ENCODE data around the gene PTCH1. TPM values are rescaled to one million over a fixed set of nuclear protein-coding genes. Genes with fewer than 3 reads are reported as not detected.

The PTCH1 gene
- polyA plus RNA-seq, 1 experiment, result 2.8 TPM

DNA sequence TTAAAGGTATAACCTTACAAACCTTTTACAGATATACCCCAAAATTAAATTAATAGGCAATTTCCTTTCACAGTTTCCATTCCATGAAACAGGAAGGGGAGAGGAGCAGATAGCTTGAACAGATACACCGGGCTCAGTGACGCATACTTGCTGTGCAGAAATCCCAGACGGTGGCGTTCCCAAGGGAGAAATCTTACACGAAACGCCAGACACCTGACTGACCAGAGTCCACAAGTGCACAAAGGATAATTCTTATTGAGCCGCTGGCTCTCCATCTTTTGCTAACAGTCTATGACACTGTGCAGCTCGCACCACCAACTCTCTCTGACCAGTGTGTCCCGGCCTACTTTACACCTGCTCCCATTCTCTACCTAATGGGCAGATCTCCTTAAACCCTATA is 37.4 kb downstream of the PTCH1 start:
- H3K36me3 ChIP-seq (ENCODE audit: control insufficient read depth, insufficient read depth, low read length), result peaks cover 12% of the 10 kb centered on the region
- no peak for TF ChIP-seq CTCF (IDR thresholded peaks at IDR 0.05; ENCODE audit: insufficient read depth, low read depth, low read length)
- no peak for DNase-seq (ENCODE audit: low read depth)

GRCh38 chr9:95478335-95478734 is 38.4 kb downstream of the PTCH1 start:
- POLR2A ChIA-PET, result no interaction called here
- H3K27me3 ChIP-seq (ENCODE audit: control insufficient read depth, insufficient read depth, low read length), result no peaks in the 10 kb centered on the region
- DNase-seq (ENCODE audit: low read depth), result no peak
- CTCF ChIA-PET, result no interaction called here
- H3K4me3 ChIP-seq (ENCODE audit: low read depth, low read length), result no peak overlapping the region
- peaks cover 14% of the 10 kb centered on the region for H3K36me3 ChIP-seq (ENCODE audit: control insufficient read depth, insufficient read depth, low read length)
- TF ChIP-seq CTCF (IDR thresholded peaks at IDR 0.05; ENCODE audit: insufficient read depth, low read depth, low read length), result no peak

More for the DNA sequence above, 37.4 kb downstream of the PTCH1 start:
- Histone ChIP-seq H3K27me3 (ENCODE audit: control insufficient read depth, insufficient read depth, low read length) (no peaks in the 10 kb centered on the region), H3K4me3 (ENCODE audit: low read depth, low read length) (no peak overlapping the region)
- ChIA-PET POLR2A (no interaction called here), CTCF (no interaction called here)

- CTCF ChIA-PET, result no interaction called here
- peaks cover 14% of the 10 kb centered on the region for H3K36me3 ChIP-seq (ENCODE audit: control insufficient read depth, insufficient read depth, low read length)
- H3K27me3 ChIP-seq (ENCODE audit: control insufficient read depth, insufficient read depth, low read length), result no peaks in the 10 kb centered on the region
- no peak for TF ChIP-seq CTCF (IDR thresholded peaks at IDR 0.05; ENCODE audit: insufficient read depth, low read depth, low read length)
- no peak for DNase-seq (ENCODE audit: low read depth)
- H3K4me3 ChIP-seq (ENCODE audit: low read depth, low read length), result no peak overlapping the region
- POLR2A ChIA-PET, result no interaction called here
Measured at GRCh38 chr9:95477885-95478284, 38.9 kb downstream of the PTCH1 start.

- TF ChIP-seq CTCF (IDR thresholded peaks at IDR 0.05; ENCODE audit: insufficient read depth, low read depth, low read length), result no peak
- POLR2A ChIA-PET, result no interaction called here
Measured at GRCh38 chr9:95477441-95477840, 39.3 kb downstream of the PTCH1 start.

DNA sequence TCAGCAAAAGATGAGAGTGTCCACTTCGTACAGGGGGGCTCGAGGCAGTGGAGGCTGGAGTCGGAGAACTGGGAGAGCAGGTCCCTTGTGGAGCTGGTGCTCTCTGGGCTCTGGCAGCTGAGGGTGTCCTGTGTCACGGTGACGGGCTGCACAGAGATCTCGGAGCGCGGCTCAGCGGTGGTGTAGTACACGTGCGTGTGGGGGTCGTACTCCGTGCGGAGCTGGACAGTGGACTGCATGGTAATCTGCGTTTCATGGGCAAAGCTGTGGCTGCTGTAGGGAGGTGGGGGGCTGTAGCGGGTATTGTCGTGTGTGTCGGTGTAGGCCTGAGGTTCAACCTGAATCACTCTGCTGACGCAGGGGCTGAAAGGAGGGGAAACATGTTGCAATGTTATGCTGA is 48.0 kb downstream of the PTCH1 start:
- peaks cover 7% of the 10 kb centered on the region; the same call in 1 of the 2 replicates for H3K36me3 ChIP-seq (ENCODE audit: control insufficient read depth, insufficient read depth, low read length)
- POLR2A ChIA-PET, result no interaction called here
- TF ChIP-seq CTCF (IDR thresholded peaks at IDR 0.05; ENCODE audit: insufficient read depth, low read depth, low read length), result no peak

More at GRCh38 chr9:95477441-95477840, 39.3 kb downstream of the PTCH1 start:
- no peaks in the 10 kb centered on the region for H3K27me3 ChIP-seq (ENCODE audit: control insufficient read depth, insufficient read depth, low read length)
- no peak for DNase-seq (ENCODE audit: low read depth)
- H3K4me3 ChIP-seq (ENCODE audit: low read depth, low read length), result no peak overlapping the region
- peaks cover 14% of the 10 kb centered on the region for H3K36me3 ChIP-seq (ENCODE audit: control insufficient read depth, insufficient read depth, low read length)
- CTCF ChIA-PET, result interaction anchor here (1.2 to 1.7 kb wide), 2 partner anchors 8 to 15 kb away, joined by 3 to 4 read pairs; no protein-coding TSS in a partner anchor

More for the DNA sequence above, 48.0 kb downstream of the PTCH1 start:
- no peak for DNase-seq (ENCODE audit: low read depth)
- H3K27me3 ChIP-seq (ENCODE audit: control insufficient read depth, insufficient read depth, low read length), result no peaks in the 10 kb centered on the region
- CTCF ChIA-PET, result no interaction called here
- no peak overlapping the region for H3K4me3 ChIP-seq (ENCODE audit: low read depth, low read length)

Data from BJ (cell line).